Fibroblast of skin of left quadriceps (primary cell): Measurements from ENCODE around the gene ACHE.
"Not testable (repeated sequence)": the region's sequence is repeated elsewhere in the genome, so short reads cannot be mapped to it uniquely, and the experiment has no call there.

Experiments
- DNase-seq, 2 experiments: peaks; one replicate each; pipeline ENCODE4 v3.0.0-alpha.2; 2013; ENCODE audit warnings: low read depth in 2 of 2

The ACHE gene

DNA sequence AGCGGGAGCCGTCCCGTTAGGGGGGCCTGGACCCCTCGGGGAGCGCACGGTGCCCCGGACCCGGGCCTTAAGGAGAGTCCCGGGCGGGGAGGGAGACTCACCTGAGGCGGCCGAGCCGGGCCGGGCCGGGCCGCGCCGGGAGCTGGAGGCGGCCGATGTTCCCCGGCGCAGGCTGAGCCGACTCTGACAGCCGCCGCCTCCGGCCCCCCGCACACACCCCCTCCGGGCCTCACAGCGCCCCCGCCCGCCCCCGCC is at the start of gene ACHE:
Gene ACHE, minus strand, starts transcription at position 188 of the 255 bp plus-strand sequence. CDS start 1,656 bp downstream, outside the sequence.
- DNase-seq, result no peak

DNA sequence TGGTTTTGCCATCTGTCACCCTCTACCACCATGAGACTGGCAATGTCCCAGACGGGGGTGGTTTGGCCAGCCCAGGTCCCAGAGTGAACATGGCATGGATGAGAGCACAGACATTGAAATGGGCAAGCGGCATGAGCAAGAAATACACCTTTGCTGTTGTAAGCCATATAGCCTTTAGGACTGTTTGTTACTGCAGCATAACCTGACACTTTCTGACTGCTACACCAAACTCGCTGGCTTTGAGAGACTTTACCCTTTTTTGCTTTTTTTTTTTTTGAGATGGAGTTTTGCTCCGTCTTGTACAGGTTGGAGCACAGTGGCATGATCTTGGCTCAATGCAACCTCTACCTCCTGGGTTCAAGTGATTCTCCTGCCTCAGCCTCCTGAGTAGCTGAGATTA is 48.5 kb upstream of the ACHE start:
- no peak for DNase-seq

DNA sequence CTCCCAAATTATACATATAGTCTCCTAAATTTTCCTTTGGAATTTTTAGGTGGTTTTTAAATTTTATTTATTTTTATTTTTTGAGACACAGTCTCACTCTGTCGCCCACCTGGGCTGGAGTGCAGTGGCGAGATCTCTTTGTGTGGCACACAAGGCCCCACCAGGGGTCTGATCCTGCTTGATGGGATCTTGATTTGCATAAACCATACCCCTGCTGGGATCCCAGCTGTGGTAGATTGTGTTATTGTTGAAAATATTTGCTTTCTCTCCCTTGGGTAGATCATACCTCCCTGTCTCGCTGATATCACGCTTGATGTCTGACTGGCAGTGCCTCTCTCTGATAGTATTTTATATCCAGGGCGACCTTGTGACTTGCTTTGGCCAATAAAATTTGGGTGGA is 48.0 kb upstream of the ACHE start:
- DNase-seq, result no peak

DNA sequence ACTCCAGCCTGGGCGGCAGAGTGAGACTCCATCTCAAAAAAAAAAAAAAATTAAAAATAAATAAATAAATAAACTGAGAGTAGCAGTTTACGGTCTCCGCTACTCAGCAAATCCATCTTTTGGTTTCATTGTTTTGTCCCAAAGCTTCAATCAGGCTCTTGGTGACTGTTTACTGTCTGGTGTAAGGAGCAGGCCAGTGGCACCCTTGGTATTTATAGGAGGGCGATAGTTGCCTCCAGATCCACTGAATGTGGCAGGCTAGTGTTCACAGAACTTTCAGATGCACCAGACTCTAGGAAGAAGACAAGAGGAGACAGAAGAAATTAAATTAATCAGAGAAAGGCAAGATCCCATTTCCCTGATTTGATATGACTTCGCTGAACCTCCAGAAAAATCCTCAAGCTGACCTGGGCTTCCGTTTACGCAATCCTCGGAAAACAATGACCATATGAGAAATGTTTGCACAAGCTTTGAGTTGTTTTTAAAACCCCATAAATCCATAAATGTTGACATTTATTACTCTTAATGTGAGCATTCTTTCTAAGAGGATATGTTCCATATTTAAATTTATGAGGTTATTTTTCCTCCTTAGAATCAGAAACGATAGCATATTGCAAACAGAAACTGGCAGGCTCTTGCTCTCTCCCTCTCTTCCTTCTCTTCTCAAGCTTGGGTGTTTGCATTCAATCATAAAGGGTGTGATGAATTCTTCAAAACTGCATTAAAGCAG is 46.5 kb upstream of the ACHE start:
- DNase-seq, result no peak

DNA sequence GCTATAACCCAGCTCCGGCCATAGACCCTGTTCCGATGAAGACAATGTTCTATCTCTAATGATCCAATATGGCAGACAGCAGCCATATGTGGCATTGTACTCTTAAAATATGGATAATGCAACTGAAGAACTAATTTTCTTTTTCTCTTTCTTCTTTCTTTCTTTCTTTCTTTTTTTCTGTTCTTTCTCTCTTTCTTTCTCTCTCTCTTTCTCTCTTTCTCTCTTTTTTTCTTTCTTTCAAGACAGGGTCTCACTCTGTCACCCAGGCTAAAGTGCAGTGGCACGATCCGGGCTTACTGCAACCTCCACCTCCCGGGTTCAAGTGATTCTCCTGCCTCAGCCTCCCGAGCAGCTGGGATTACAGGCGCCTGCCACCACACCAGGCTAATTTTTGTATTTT is 40.5 kb upstream of the ACHE start:
- not testable (repeated sequence) for DNase-seq

DNA sequence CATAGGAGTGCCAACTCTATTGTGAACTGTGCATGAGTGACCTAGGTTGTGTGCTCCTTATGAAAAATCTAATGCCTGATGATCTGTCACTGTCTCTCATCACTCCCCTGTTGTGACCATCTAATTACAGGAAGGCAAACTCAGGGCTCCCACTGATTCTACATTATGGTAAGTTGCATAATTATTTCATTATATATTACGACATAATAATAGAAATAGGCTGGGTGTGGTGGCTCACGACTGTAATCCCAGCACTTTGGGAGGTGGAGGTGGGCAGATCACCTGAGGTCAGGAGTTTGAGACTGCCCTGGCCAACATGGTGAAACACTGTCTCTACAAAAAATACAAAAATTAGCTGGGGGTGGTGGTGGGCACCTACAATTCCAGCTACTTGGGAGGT is 39.7 kb upstream of the ACHE start:
- DNase-seq, result not testable (repeated sequence)

DNA sequence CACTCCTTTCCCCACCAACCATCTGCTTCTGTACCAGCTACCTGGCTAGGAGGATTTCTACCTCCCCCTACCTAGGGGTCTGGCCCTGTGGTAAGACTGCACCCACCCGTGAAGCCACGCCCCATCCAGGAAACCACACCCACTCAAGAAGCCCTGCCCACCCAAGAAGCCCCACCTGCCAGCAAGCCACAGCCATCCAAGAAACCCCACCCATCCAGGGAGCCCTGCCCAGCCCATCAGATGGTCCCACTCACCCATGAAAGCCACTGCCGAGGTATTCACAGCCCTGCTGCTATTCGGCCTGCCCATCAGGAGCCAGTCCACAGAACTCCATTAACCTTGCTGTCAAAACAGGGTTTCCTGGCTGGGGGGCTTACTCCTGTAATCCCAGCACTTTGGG is 38.0 kb upstream of the ACHE start:
- DNase-seq, result no peak

DNA sequence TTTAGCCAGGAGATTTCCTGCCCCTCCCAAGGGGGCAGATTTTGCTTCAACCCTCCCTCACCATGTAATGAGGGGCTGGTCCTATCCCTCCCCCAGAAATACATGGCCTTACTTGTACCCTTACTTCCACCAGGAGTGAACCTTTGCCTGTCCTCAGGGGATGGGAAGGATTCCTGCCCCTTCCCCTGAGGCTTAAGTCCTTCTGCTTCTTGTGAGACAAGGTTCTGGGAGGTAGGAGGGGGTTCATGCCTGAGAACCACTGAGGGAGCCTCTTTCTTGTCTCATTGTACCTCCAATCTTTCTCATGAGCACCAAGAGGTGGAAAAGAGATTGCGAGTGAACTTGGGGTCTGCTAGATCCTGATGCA is 34.1 kb upstream of the ACHE start:
- no peak for DNase-seq

DNA sequence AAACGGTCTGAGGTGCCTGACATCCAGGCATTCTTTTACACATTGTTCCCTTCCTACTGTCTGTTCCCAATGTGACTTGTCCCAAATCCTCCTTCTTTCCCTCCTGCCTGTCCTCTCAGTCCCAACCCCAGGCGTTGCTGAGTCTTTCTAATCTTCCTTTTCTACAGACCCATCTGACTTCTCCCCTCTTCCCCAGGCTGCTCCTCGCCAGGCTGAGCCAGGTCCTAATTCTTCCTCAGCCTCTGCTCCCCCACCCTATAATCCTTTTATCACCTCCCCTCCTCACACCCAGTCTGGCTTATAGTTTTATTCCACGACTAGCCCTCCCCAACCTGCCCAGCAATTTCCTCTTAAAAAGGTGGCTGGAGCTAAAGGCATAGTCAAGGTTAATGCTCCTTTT is 27.9 kb upstream of the ACHE start:
- DNase-seq, result not testable (repeated sequence)

DNA sequence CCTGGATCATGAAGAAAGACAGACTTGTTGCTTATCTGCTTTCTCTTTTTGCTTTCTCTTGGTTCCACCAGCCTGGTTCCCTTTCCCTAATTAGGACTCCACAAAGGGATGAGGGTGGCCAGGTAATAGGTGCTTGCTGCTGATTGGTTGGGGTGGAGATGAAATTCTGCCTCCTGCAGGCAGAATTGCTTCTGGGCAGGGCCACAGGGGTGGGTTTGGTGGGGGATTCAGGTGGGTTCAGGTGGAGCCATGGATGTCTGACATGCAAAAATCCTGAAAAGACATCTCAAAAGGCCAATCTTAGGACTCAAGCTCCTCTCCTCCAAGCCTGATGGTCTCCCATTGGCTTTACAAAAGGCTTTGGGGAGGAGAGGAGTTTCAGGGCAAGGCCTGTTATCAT is 25.4 kb upstream of the ACHE start:
- DNase-seq, result no peak

DNA sequence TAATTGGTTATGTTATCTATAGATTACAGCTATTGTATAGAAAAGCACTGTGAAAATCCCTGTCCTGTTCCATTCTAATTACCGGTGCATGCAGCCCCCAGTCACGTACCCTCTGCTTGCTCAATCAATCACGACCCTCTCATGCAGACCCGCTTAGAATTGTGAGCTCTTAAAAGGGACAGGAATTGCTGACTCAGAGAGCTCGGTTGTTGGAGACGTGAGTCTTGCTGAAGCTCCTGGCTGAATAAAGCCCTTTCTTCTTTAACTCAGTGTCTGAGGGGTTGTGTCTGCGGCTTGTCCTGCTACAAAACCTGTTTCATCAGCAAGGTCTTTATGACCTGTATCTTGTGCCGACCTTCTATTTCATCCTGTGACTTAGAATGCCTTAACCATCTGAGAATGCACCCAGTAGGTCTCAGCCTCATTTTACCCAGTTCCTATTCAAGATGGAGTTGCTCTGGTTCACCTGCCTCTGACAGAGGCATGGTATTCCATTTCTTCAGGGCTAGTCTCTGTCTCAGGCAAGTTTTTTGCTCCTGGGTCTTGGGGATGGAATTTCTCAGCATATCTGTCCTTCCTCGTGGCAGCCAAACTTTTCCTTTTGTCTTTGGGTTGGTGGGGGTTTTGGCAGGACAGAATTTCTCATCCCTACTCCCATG is 24.2 kb upstream of the ACHE start:
- DNase-seq, result not testable (repeated sequence)

DNA sequence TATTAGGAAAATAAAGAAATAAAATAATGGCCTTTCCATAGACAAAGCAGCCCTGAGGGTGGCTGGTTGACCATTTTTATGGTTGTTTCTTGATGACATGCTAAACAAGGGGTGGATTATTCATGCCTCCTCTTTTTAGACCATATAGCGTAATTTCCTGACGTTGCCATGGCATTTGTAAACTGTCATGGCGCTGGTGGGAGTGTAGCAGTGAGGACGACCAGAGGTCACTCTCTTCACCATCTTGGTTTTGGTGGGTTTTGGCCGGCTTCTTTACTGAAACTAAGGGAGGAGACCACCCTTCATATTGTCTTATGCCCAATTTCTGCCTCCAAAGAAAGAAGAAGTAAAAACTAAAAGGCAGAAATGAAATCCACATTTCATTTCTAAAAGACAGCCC is 23.6 kb upstream of the ACHE start:
- not testable (repeated sequence) for DNase-seq

DNA sequence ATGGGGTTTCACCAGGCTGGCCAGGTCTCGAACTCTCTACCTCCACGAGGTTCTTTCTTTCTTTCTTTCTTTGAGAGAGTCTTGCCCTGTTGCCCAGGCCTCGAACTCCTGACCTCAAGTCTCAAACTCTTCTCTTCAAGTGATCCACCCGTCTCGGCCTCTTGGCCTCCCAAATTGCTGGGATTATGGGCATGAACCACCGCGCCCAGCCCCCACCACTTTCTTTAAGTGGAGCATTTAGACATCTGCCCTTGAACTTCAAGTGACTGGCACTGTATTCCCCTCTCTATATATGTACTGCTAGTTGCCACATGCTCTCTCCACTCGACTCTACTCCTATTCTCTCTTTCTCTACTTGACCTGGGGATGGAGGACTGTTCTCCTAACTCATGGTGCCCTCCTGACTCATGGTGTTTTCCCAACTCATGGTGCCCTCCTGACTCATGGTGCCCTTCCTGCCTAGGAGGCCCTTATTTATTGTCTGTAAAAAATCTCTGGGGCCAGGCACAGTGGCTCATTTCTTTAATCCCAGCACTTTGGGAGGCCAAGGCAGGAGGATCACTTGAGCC is 19.3 kb upstream of the ACHE start:
- DNase-seq, result no peak

DNA sequence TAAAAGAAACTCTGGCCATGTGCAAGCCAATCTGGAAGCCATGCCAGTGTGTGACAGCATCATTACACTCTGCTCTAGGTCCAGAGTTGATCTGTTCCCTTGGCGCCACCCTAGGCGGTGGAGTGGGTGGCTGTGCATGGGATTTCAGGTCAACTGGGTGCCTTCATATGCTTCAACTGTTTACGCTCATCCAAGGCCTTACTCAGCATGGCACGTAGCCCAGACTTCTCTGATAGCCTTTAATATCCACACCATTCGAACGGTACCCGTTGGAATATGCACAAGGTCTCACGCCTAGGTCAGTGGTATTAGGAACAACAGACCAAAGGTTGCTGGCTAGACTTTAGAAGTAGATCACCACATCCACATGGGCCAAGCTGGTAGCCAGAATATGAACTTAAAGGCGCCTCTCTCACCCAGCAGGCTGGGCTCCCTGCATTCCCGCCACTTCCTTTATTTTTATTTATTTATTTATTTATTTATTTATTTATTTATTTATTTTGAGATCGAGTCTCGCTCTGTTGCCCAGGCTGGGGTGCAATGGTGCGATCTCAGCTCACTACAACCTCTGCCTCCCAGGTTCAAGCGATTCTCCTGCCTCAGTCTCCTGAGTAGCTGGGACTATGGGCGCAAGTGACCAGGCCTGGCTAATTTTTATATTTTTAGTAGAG is 18.7 kb upstream of the ACHE start:
- DNase-seq, result no peak

DNA sequence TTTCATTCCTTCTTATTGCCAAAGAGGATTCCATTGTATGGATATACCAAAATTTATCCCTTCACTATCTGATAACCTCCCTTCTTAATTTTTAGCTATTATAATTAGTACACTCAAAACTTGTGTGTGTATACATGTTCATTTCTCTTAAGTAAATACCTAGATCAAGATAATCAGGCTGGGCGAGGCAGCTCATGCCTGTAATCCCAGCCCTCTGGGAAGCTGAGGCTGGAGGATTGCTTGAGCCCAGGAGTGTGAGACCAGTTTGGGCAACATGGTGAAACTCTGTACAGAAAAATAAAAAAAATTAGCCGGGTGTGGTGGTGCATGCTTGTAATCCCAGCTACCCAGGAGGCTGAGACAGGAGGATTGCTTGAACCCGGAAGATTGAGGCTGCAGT is 15.8 kb upstream of the ACHE start:
- no peak for DNase-seq

DNA sequence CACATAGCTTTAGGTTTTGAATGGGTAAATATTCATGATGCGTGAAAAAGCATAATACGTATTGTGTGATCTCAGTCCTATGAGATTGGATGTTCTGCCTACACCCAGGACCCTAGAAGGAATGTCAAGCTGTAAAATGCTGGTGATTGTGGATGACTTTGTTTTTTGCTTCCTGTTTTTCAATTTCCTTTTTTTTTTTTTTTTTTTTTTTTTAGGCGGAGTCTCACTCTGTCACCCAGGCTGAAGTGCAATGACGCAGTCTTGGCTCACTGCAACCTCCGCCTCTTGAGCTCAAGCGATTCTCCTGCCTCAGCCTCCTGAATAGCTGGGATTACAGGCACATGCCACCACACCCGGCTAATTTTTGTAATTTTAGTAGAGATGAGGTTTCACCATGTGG is 14.8 kb upstream of the ACHE start:
- not testable (repeated sequence) for DNase-seq

DNA sequence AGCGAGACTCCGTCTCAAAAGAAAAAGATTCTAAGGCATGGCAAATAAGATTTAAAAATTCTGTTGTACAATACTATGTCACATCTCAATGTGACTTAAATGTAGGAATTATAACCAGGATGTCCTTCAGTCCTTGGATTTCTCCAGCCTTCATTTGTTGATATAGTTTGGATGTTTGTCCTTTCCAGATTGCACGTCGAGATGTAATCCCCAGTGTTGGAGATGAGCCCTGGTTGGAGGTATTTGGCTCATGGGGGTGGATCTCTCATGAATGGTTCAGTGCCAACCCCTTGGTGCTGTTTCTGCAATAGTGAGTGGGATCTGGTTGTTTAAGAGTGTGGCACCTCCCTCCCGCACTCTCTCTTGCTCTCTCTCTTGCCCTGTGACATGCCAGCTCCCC is 12.8 kb upstream of the ACHE start:
- no peak for DNase-seq

DNA sequence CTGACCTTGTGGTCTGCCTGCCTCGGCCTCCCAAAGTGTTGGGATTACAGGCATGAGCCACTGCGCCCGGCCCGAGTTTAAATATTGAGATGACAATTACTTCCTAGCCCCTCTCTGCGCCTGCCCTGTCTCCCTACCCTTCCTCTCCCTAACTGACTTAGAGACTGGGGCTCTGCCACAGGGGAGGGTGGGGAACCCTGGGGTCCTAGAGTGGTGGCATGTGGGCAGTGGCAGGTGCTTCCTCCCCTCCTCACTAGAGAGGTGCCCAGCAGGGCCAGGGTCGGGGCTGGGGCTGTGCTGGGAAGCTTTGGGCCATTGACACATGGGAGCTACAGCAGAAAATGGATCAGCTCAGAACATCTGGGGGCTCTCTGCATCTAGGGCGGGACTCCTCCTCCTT is 7.0 kb upstream of the ACHE start:
- no peak for DNase-seq

DNA sequence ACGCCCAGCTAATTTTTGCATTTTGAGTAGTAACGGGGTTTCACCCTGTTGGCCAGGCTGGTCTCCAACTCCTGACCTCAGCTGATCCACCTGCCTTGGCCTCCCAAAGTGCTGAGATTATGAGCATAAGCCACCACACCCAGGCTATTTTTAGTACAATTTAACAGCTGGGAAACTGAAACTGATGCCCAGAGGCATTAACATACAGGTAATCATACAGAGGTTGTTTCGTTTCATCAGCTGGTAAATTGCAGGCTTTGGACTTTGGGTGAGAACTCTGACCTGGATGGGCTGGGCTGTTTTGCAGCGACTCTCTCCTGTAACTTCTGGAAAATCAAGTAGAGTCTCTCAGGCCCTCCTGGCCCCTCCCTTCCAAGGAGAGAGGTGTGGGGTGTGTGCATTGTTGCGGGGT is 6.2 kb upstream of the ACHE start:
- DNase-seq, result no peak

DNA sequence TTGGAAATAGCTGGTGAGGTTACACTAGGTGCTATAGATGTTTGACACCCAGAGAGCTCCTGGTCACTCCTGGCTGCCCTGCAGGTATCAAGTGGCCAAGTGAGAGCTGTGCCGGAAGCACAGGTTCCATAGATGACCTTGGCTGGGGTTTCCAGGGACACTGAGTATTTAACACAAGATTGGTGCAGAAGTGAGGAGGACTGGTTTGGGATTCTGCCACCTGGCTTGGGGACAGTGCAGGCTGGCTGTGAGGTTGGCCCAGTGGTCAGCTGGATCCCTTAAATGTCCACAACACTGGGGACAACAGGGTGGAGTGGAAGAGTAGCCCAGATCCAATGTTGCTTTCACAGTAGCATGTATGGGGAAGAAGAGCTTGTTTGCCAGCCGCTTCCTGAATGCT is 5.3 kb upstream of the ACHE start:
- no peak for DNase-seq

DNA sequence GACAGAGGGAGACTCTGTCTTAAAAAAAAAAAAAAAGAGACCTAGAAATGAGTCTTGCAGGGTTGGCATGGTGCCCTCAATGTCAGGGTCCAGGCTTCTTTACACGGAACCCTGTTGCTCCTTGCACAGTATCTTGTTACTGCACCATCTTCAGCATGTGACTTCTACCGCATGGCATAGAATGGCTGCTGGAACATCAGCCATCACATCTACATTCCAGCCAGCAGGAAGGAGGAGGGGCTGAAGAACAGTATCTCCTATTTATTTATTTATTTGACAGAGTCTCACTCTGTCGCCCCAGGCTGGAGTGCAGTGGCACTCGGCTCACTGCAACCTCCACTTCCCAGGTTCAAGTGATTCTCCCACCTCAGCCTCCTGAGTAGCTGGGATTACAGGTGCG is 3.7 kb upstream of the ACHE start:
- no peak for DNase-seq

DNA sequence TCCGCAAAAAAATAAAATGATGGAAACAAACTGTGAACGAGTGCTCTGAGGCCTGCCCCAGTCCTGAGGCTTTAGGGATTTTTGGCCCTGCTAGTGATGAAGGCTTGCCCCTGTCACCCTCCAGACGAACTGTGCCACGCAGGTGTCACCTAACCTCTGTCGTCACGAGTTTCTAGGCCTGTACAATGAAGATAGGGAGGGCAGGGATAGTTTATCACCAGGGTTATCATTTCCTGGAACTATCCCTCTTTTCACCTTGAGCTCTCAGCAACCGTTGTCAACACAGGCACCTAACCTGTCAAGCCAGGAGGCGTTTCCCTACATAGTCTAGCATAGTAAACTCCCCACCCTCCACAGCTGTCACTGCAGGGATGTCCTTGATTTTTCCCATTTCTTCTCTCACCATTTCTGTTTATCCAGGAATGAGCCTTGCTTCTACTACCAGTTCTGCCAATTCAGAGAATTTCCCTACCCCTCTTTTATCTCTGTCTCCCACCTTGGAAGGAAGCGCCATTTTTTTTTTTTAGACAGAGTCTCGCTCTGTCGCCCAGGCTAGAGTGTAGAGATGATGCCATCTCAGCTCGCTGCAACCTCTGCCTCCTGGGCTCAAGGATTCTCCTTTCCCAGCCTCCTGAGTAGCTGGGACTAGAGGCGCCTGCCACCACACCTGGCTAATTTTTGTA is 2.2 kb upstream of the ACHE start:
- DNase-seq, result no peak
